HG02678 (cell line): ENCODE measurements around the gene CNTNAP5.

Source experiments
- ATAC-seq: cut with Tn5 transposase; IDR thresholded peaks from one replicate; pipeline ENCODE4 v1.9.1; 2021; ENCODE audit warnings: mild to moderate bottlenecking, moderate library complexity; ENCODE audit not compliant: unreplicated experiment

The CNTNAP5 gene

DNA sequence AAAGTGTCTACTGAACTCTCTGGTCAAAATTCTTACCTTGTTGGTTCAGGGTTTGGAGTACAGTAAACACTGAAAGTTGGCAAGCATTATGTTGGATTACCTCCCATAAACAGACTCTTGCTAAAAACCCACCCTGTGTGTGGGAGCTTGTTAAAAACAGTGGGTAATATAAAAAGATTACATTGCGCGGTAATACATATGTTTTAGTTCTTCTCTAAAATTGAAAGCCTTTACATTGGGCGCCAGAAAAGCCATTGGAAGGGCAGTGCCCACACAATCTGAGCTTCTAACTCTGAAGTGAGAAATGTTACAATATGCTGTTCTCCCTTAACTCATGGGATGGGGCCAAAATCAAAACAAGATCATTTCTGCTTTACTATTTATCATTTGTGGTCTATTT lies 510.7 kb downstream of the CNTNAP5 start:
- no peak for ATAC-seq

DNA sequence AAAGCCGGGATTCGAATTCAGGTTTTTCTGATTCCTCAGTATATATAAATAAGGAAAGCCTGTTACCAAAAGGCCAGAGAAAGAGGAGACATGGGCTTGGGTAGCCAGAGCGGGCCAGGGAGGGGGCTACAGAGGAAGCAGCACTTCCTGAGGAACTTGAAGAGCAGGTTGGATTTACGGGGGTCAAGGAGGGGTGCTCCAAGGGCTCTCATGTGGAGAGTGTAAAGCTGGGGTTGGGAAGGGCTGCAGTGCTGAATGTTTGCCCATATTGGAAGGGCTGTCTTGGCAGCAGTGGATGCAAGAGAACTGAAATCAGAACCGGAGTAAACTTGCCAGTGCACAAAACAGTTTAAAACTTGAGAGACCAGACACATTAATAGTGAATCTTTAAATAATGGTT lies 511.5 kb downstream of the CNTNAP5 start:
- no peak for ATAC-seq

GRCh38 chr2:124538549-124538948 lies 513.5 kb downstream of the CNTNAP5 start:
- ATAC-seq, result no peak

GRCh38 chr2:124540805-124541204 lies 515.7 kb downstream of the CNTNAP5 start:
- ATAC-seq, result no peak

- ATAC-seq, result no peak
Observed at GRCh38 chr2:124542932-124543640, 518.0 kb downstream of the CNTNAP5 start.

DNA sequence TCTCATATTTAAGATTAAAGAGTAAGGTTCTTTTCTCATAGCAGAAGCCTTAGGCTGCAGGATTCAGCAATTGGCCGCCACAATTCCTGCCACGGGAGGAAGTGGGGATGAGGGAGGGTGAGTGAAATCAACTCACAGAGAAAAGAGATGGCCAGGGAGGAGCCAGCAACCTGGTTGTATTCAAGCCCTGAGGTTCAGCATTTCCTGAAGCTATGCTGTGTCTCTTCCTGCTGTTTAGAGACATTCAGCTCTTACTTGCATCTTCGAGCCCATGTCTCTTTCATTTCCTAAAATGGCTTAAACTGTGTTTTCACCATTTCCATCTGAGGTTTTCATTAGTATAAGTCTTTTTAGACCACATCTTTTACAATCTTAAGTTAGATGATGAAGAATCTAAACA lies 522.6 kb downstream of the CNTNAP5 start:
- no peak for ATAC-seq

DNA sequence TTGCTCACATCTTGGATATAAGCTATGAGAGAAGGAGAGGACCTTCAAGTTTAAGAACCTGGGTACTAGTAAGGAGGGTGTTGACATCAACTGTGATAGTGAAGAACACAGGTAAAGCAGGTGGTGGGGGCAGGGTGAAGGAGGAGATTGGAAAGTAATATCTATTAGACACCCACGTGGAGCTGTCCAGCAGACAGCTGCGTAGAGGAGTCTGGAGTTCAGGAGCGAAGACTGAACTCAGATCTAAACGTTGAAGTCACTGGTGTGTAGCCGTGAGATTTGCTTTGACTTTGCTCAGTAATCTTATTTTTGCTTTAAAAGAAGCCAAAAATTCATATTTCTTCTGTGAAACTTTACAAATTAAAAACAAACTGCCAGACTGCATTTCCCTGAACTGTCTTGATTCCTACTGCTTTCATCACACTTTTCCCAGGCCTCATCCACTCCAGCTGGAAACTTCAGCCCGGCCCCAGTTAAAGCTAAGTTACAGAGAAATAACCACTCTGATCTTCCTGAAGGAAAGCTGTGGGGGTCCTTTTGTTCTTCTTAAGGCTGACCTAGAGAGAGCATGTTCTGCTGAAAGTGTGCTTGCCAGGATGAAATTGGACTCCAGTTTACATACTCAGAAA lies 533.3 kb downstream of the CNTNAP5 start:
- no peak for ATAC-seq

DNA sequence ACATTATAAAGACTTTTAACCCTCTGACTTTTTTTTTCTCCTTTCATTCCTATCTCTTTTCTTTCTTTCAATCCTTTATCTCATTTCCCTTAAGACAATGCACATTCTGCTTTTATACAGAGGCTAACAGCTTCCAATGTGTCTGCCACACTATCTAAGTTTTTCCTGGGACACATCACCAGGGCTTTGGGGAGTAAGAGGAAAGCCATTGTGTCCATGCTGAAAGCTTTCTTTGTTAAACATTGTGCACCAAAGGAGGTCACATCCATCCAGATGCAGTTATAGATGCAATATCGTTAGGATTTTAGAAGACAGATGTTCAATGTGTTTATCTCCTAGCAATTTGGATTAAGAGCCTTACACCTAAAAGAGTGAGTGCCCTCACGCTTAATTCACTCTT lies 534.1 kb downstream of the CNTNAP5 start:
- no peak for ATAC-seq

- ATAC-seq, result no peak
Observed at GRCh38 chr2:124560592-124561112, 535.6 kb downstream of the CNTNAP5 start.

GRCh38 chr2:124561486-124561885 lies 536.4 kb downstream of the CNTNAP5 start:
- no peak for ATAC-seq

DNA sequence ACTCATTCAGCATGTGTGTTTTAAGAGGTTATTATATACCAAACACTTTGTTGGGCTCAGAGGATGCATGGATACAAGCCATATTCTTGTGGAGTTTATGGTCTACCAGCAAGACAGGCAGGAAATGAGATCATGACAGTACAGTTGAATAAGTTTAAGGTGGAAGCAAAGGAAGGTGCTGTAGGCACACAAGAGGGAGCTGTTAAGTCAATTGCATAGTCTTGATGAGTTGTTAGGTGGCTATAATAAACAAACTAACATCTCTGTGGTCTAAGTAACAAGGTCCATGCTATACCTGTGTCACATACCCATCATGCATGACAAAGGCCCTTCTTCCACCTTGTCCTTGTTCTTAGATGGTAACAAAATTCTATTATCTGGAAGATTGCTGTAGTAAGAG lies 538.3 kb downstream of the CNTNAP5 start:
- ATAC-seq, result no peak

- ATAC-seq, result no peak
Observed at GRCh38 chr2:124566518-124566970, 541.5 kb downstream of the CNTNAP5 start.

- no peak for ATAC-seq
Observed at GRCh38 chr2:124570872-124571271, 545.8 kb downstream of the CNTNAP5 start.

GRCh38 chr2:124571836-124572235 lies 546.7 kb downstream of the CNTNAP5 start:
- ATAC-seq, result no peak

- ATAC-seq, result no peak
Observed at GRCh38 chr2:124572934-124573634, 548.0 kb downstream of the CNTNAP5 start.

DNA sequence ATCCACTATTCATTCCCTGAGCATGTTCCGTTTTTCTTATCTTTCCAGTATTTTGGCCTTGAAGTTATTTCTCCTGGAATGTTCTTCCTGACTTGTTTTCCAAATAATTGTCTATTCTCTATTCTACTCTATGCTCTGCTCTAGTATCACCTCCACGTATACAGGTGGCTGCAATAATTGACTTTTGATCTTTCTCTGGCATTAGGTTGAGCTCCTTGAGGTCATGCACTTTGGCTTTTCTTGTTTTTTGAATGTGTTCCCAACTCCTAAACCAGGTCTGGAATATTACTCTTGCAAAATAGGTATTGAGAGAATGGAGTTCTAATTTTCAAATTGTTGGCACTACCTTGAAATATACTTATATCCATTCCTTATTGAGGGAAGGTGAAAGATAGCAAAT lies 550.4 kb downstream of the CNTNAP5 start:
- no peak for ATAC-seq

- ATAC-seq, result no peak
Observed at GRCh38 chr2:124580263-124580662, 555.2 kb downstream of the CNTNAP5 start.

GRCh38 chr2:124582387-124582786 lies 557.3 kb downstream of the CNTNAP5 start:
- no peak for ATAC-seq

DNA sequence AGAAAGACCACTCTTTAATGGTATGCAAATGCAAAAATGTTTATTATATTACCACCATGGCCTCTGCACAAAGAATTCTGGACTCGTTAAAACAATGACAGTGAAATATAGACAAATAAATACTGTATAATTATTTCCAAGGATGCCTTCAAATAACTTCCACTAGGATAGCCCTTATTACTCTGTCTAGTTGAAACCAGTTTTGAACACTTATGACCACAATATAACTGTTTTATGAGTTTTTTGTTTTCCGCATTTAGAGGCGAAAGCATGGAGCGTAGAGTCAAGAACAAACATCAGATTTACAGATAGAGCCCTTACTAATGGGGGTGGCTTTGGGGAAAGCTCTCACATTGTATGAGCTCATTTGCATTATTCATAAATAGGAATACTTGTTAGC lies 559.5 kb downstream of the CNTNAP5 start:
- no peak for ATAC-seq

- no peak for ATAC-seq
Observed at GRCh38 chr2:124585277-124585676, 560.2 kb downstream of the CNTNAP5 start.

DNA sequence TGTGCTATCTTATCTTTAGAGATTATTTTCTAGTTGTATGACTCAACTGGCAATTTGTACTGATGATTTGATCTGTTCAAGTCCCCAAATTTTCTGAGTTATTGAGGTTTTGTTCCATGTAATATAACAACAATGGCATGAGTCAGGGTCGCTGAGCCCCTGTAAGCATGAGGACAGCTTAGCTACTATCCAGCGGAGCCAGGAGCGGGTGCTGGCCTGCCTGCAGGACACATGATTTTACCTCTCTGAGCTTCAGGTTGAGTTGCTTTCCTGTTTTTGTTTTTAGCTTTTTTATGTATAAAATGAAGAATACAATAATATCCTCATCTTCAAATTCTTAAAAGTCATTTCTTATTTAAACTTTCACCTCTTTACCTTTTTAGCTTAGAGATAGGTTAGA lies 561.1 kb downstream of the CNTNAP5 start:
- no peak for ATAC-seq

DNA sequence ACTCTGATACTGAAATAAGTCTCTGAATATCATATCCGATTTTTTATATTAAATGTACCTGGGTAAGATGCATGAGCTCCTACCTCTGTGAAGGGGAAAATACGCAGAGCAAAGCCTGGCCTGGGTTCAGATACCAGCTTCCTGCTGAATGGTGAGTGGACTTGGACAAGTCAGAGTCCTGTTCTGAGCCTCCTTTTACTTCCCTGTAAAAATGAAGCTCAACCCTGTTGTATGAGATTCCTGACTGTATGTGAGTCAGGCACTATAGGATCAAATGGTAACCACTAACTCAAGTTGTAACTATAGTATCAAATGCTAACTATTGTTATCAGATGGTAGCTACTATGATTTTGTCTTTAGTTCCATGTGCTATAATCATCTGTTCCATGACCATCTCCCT lies 561.7 kb downstream of the CNTNAP5 start:
- ATAC-seq, result no peak
